Body of pancreas (tissue), 4 donors: ENCODE data around the gene ARPC2. TPM values are rescaled to one million over a fixed set of nuclear protein-coding genes. Genes with fewer than 3 reads are reported as not detected.

Experiments used
- ATAC-seq: fragments of 150-250 bp; one replicate; pipeline ENCODE4 v1.9.1; 2016
- DNase-seq, 4 donors: peaks; one replicate each; pipeline ENCODE4 v3.0.0-alpha.2; 2019
- H3K27ac ChIP-seq, 4 donors: fragments of 200-600 bp; sonication (generic); 1 replicate in 3 of 4; 2 replicates in 1 of 4; pipeline versions ENCODE4 v1.5.1 to v1.6.1; 2016 to 2019; ENCODE audit warnings: mild to moderate bottlenecking in 1 of 4, mixed read lengths in 1 of 4, moderate library complexity in 1 of 4
- H3K27me3 ChIP-seq, 2 donors: fragments of 200-600 bp; sonication (generic); one replicate each; pipeline ENCODE4 v1.6.0; 2016; ENCODE audit warnings: mild to moderate bottlenecking in 1 of 2
- H3K36me3 ChIP-seq, 2 donors: fragments of 200-600 bp; sonication (generic); replicated peaks in 1 of 2; 2 replicates each; pipeline ENCODE4 v1.5.1; 2016; ENCODE audit warnings: low read depth in 2 of 2; ENCODE audit not compliant: insufficient read depth in 1 of 2
- H3K4me1 ChIP-seq: fragments of 200-600 bp; sonication (generic); one replicate; pipeline ENCODE4 v1.6.0; 2016
- H3K4me3 ChIP-seq, 2 donors: fragments of 200-600 bp; sonication (generic); 1 replicate in 1 of 2; 2 replicates in 1 of 2; pipeline ENCODE4 v1.5.1; 2016 to 2019
- H3K9me3 ChIP-seq, 3 donors: fragments of 200-600 bp; sonication (generic); 1 replicate in 2 of 3; 2 replicates in 1 of 3; pipeline ENCODE4 v1.5.1; 2016
- CTCF ChIP-seq, 7 experiments: fragments of 450-650 bp in 4 of 7; fragments of 200-600 bp in 3 of 7; sonication (generic) in 3 of 7; IDR thresholded peaks; one replicate each; pipeline ENCODE4 v1.5.1; 2016 to 2019; ENCODE audit warnings: antibody characterized with exemption in 7 of 7
- POLR2A ChIP-seq, 3 donors: fragments of 450-650 bp; IDR thresholded peaks; one replicate each; pipeline ENCODE4 v1.6.1; 2016; ENCODE audit warnings: antibody characterized with exemption in 3 of 3, mild to moderate bottlenecking in 2 of 3
- WGBS, 2 donors: methylation state at CpG; one replicate each; pipeline ENCODE4 v1.1.5; 2017; 5-methylcytosine and 5-hydroxymethylcytosine counted together
- intact Hi-C: fragments of 100-400 bp; cut with DNase I; formaldehyde crosslinking; loops from one replicate; pipeline ENCODE4 v1.15.1; 2023
- total RNA-seq, 2 donors: library from RNA; depleted of rRNA; stranded (reverse); fragments of >200 nt; gene quantifications; one replicate each; pipeline ENCODE4 v1.1.0, GENCODE V29; 2016

Gene ARPC2
- total RNA-seq, 2 donors from 2014 or later, result 68.6 to 96.2 TPM

- Histone ChIP-seq H3K4me3 (no peak overlapping the region), H3K9me3 (no peaks in the 10 kb centered on the region), H3K27ac (no peak overlapping the region), H3K36me3 (peaks cover under 1 to 35% of the 10 kb centered on the region in 2 donors), H3K4me1 (no peaks in the 10 kb centered on the region), H3K27me3 (no peaks in the 10 kb centered on the region)
- TF ChIP-seq CTCF (IDR thresholded peaks at IDR 0.05) (no peak), POLR2A (IDR thresholded peaks at IDR 0.05) (no peak)
- WGBS, 2 donors, result 76 to 79% methylated on average over 5 of the region's 5 CpGs
- intact Hi-C loops, result no loop called here
- no peak for ATAC-seq
- DNase-seq, result no peak
Measured at GRCh38 chr2:218245214-218245613, 28.2 kb downstream of the ARPC2 start.

- Histone ChIP-seq H3K9me3 (no peaks in the 10 kb centered on the region), H3K36me3 (peaks cover 0 to 52% of the 10 kb centered on the region in 2 donors), H3K27me3 (no peaks in the 10 kb centered on the region), H3K4me1 (no peaks in the 10 kb centered on the region), H3K4me3 (no peak overlapping the region), H3K27ac (no peak overlapping the region)
- WGBS, 2 donors, result 88 to 96% methylated on average over 13 of the region's 13 CpGs
- intact Hi-C loops, result no loop called here
- TF ChIP-seq POLR2A (IDR thresholded peaks at IDR 0.05), result no peak
- TF ChIP-seq CTCF (IDR thresholded peaks at IDR 0.05), result no peak
- ATAC-seq (no peak), DNase-seq (no peak)
Measured at GRCh38 chr2:218249691-218250090, 32.7 kb downstream of the ARPC2 start.

GRCh38 chr2:218252509-218253231 lies 35.7 kb downstream of the ARPC2 start:
- Histone ChIP-seq H3K27ac (no peak overlapping the region), H3K36me3 (peaks cover 0 to 44% of the 10 kb centered on the region in 2 donors), H3K27me3 (no peaks in the 10 kb centered on the region), H3K9me3 (no peaks in the 10 kb centered on the region), H3K4me1 (peaks cover 6% of the 10 kb centered on the region), H3K4me3 (no peak overlapping the region)
- no peak for TF ChIP-seq CTCF (IDR thresholded peaks at IDR 0.05)
- intact Hi-C loops, result no loop called here
- 75% methylated on average over 6 to 7 of the region's 7 CpGs for WGBS, 2 donors
- ATAC-seq (no peak), DNase-seq (no peak)

- DNase-seq (no peak), ATAC-seq (no peak)
- H3K9me3 ChIP-seq, result no peaks in the 10 kb centered on the region
- TF ChIP-seq CTCF (IDR thresholded peaks at IDR 0.05), result no peak
- TF ChIP-seq POLR2A (IDR thresholded peaks at IDR 0.05), result no peak
- H3K36me3 ChIP-seq, result peaks cover 0 to 40% of the 10 kb centered on the region in 2 donors
- no peaks in the 10 kb centered on the region for H3K27me3 ChIP-seq
- WGBS, 2 donors, result 54 to 70% methylated on average over 5 of the region's 5 CpGs
- H3K4me1 ChIP-seq, result peaks cover 6% of the 10 kb centered on the region
- intact Hi-C loops, result no loop called here
- no peak overlapping the region for H3K4me3 ChIP-seq
- no peak overlapping the region for H3K27ac ChIP-seq
Measured at GRCh38 chr2:218253232-218253625, 36.2 kb downstream of the ARPC2 start.

DNA sequence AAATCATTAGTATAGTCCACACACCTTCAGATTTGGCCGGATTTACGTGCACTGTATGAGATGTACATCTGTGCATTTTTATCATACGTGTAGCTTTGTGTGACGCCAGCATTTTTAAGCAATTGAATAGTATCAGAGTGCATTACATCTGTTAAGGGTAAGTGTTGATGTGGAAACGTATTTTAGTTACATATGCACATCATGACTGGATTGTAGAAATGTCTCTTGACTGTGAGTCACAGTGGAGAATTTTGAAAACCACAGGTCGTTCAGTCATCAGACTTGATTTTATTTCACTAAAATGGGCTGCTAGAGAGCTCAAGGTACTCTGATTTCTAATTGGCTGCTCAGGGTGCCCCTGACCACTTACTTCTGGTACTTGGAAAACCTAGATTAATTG lies 38.5 kb downstream of the ARPC2 start:
- ATAC-seq (no peak), DNase-seq (no peak)
- H3K27ac ChIP-seq, result no peak overlapping the region
- peaks cover 0 to 26% of the 10 kb centered on the region in 2 donors for H3K36me3 ChIP-seq
- H3K27me3 ChIP-seq, result no peaks in the 10 kb centered on the region
- H3K4me1 ChIP-seq, result peaks cover 13% of the 10 kb centered on the region
- no peak for TF ChIP-seq CTCF (IDR thresholded peaks at IDR 0.05)
- TF ChIP-seq POLR2A (IDR thresholded peaks at IDR 0.05), result no peak
- 67 to 79% methylated on average over 6 of the region's 6 CpGs for WGBS, 2 donors
- no peak overlapping the region for H3K4me3 ChIP-seq
- intact Hi-C loops, result no loop called here
- no peaks in the 10 kb centered on the region for H3K9me3 ChIP-seq
